ENCODE measurements around the gene HNRNPDL. TPM values are rescaled to one million over a fixed set of nuclear protein-coding genes. Genes with fewer than 3 reads are reported as not detected.
A peak's percentile ranks its signal among the peaks of the same experiment; 100 is the strongest.

The HNRNPDL gene
- total RNA-seq, 1 experiment from 2014 or later: 179 TPM

DNA sequence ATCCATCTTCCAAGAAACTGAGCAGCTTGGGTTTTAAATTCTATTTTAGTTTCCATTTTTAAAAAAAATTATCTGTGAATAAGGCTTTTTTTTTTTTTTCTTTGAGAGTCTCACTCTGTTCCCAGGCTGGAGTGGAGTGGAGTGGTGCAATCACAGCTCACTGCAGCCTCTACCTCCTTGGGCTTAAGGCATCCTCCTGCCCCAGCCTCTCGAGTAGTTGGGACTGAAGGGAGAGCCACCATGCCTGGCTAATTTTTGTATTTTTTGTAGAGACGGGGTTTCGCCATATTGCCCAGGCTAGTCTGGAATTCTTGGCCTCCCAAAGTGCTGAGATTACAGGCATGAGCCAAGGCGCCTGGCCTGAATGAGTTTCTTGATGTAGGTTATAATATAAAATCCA, 1.6 kb upstream of the HNRNPDL start:
- Histone ChIP-seq H3K4me1 (replicated peaks; ENCODE audit: insufficient read depth) (peaks cover 21% of the 10 kb centered on the region), H3K27ac (no peak overlapping the region), H4K20me1 (ENCODE audit: insufficient read depth) (peaks cover 28% of the 10 kb centered on the region), H3K4me3 (peak overlapping the region; percentile 97; the same call in 1 of the 2 replicates), H3K27me3 (ENCODE audit: insufficient read depth, low read depth) (no peaks in the 10 kb centered on the region), H3K36me3 (ENCODE audit: low read depth) (peaks cover 18% of the 10 kb centered on the region), H3K79me2 (ENCODE audit: low read depth) (peaks cover 83% of the 10 kb centered on the region), H3K9me3 (ENCODE audit: insufficient read depth, low read depth) (no peaks in the 10 kb centered on the region), H3K9me2 (ENCODE audit: insufficient read depth) (no peaks in the 10 kb centered on the region), H3K4me2 (peak overlapping the region; percentile 90), H3F3A (ENCODE audit: insufficient read depth, low read depth) (peaks cover 19% of the 10 kb centered on the region; the same call in 1 of the 2 replicates), H2AFZ (no peak overlapping the region)
- BruUV-seq (replicated peaks): no TSS peak
- TF ChIP-seq, protein P1, sequence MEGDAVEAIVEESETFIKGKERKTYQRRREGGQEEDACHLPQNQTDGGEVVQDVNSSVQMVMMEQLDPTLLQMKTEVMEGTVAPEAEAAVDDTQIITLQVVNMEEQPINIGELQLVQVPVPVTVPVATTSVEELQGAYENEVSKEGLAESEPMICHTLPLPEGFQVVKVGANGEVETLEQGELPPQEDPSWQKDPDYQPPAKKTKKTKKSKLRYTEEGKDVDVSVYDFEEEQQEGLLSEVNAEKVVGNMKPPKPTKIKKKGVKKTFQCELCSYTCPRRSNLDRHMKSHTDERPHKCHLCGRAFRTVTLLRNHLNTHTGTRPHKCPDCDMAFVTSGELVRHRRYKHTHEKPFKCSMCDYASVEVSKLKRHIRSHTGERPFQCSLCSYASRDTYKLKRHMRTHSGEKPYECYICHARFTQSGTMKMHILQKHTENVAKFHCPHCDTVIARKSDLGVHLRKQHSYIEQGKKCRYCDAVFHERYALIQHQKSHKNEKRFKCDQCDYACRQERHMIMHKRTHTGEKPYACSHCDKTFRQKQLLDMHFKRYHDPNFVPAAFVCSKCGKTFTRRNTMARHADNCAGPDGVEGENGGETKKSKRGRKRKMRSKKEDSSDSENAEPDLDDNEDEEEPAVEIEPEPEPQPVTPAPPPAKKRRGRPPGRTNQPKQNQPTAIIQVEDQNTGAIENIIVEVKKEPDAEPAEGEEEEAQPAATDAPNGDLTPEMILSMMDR (conservative IDR thresholded peaks at IDR 0.05): no peak
- no peak for TF ChIP-seq EZH2 (IDR thresholded peaks at IDR 0.05; ENCODE audit: low read depth)
- no peak for DNase-seq
- CTCF ChIA-PET: no interaction called here
- POLR2A ChIA-PET (ENCODE audit: unreplicated experiment): no interaction called here
- intact Hi-C loops (cut with micrococcal nuclease; ENCODE audit: unreplicated experiment): no loop called here

DNA sequence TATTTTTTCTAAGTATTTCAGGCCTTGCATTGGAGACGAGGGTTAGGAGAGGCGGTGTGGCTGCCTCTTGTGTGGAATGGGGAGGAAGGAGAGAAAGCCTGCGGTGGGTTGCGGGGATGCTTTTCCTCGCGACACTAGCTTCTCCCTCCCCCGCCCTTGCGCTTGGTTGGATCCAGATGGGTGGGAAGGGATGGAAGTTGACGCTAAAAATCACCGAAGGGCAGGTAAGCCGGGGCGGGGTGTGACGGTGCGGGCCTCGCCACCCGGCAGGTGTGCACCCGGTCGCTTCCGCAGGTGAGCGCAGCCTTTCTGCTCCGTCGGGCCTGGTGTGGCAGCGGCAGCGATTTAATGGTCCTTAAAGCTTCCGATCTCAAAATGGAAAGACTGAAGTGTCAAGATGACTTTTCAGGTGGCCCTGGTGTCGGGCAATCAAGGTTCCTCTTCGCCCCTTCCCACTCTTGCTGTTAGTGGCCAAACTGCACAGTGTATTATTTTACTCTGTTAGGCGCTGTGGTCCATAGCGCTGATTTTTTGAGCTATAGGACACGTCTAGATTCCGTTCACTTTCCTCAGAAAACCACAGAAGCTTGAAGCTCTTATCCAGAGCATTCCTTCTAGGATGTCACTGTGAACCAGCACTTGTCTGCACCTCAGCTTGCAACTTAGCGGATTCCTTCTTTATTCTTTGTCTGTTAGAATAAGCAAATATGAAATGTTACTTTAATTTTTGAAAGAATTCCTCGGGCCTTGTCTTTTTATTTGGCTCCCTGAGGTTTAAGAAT, 893 bp upstream of the HNRNPDL start:
- ChIA-PET CTCF (no interaction called here), POLR2A (ENCODE audit: unreplicated experiment) (interaction anchor here (0.7 kb wide), 1 partner anchor 57 kb away, joined by 3 read pairs; the partner anchor contains the start of gene HNRNPD)
- H3K4me3 ChIP-seq: peak overlapping the region; percentile 97
- peaks cover 26% of the 10 kb centered on the region; the same call in 1 of the 2 replicates for H3F3A ChIP-seq (ENCODE audit: insufficient read depth, low read depth)
- peaks cover 34% of the 10 kb centered on the region for H4K20me1 ChIP-seq (ENCODE audit: insufficient read depth)
- no peaks in the 10 kb centered on the region for H3K9me3 ChIP-seq (ENCODE audit: insufficient read depth, low read depth)
- peak overlapping the region; percentile 60 for H3K27ac ChIP-seq
- H3K4me2 ChIP-seq: peak overlapping the region; percentile 90
- H3K9me2 ChIP-seq (ENCODE audit: insufficient read depth): no peaks in the 10 kb centered on the region
- BruUV-seq (replicated peaks): TSS peak; percentile 64
- H2AFZ ChIP-seq: peak overlapping the region; percentile 88
- no peaks in the 10 kb centered on the region for H3K27me3 ChIP-seq (ENCODE audit: insufficient read depth, low read depth)
- DNase-seq: peak in 1 of 2 experiments; percentile 40
- peaks cover 24% of the 10 kb centered on the region for H3K36me3 ChIP-seq (ENCODE audit: low read depth)
- TF ChIP-seq EZH2 (IDR thresholded peaks at IDR 0.05; ENCODE audit: low read depth): no peak
- TF ChIP-seq, protein P1 (conservative IDR thresholded peaks at IDR 0.05): no peak
- intact Hi-C loops (cut with micrococcal nuclease; ENCODE audit: unreplicated experiment): no loop called here
- peaks cover 27% of the 10 kb centered on the region for H3K4me1 ChIP-seq (replicated peaks; ENCODE audit: insufficient read depth)
- H3K79me2 ChIP-seq (ENCODE audit: low read depth): peaks cover 86% of the 10 kb centered on the region

DNA sequence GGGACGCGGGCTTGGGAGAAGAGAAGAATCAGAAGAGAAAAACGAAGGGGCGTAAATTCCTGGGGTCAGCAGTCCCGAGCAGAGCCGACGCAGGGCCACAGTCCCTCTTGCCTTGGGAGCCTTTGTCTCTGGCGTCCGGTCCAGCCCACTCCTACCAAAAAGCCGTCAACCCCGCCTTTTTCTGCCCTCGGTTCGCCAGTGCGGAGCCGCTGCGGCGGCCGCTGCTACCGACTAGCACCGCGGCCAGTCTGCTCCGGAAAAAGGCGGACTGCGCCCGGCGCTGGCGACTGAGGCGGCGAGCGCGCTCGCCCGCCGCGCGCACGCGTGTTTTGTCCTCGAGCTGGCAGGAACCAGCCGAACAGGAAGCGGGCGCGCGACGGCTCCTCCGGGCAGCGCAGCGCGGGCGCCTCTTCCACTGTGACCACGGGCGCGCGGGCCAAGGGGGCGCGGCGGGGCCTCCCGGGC, 502 bp downstream of the HNRNPDL start:
- no peaks in the 10 kb centered on the region for H3K9me2 ChIP-seq (ENCODE audit: insufficient read depth)
- H3K27ac ChIP-seq: peak overlapping the region; percentile 87
- H2AFZ ChIP-seq: peak overlapping the region; percentile 88
- TF ChIP-seq EZH2 (IDR thresholded peaks at IDR 0.05; ENCODE audit: low read depth): no peak
- TF ChIP-seq, protein P1 (conservative IDR thresholded peaks at IDR 0.05): no peak; the same call in 1 of the 2 replicates
- peaks cover 38% of the 10 kb centered on the region for H3K36me3 ChIP-seq (ENCODE audit: low read depth)
- H3K4me3 ChIP-seq: peak overlapping the region; percentile 97
- H3K79me2 ChIP-seq (ENCODE audit: low read depth): peaks cover 86% of the 10 kb centered on the region
- H4K20me1 ChIP-seq (ENCODE audit: insufficient read depth): peaks cover 48% of the 10 kb centered on the region
- no peak for DNase-seq
- H3K4me1 ChIP-seq (replicated peaks; ENCODE audit: insufficient read depth): peaks cover 41% of the 10 kb centered on the region
- ChIA-PET POLR2A (ENCODE audit: unreplicated experiment) (interaction anchor here (0.6 kb wide), 1 partner anchor 56 kb away, joined by 50 read pairs; the partner anchor contains the start of gene HNRNPD), CTCF (interaction anchor here (0.9 kb wide), 1 partner anchor 35 kb away, joined by 3 read pairs; no protein-coding TSS in a partner anchor)
- BruUV-seq (replicated peaks): no TSS peak
- no peaks in the 10 kb centered on the region for H3K27me3 ChIP-seq (ENCODE audit: insufficient read depth, low read depth)
- H3K4me2 ChIP-seq: peak overlapping the region; percentile 90
- H3K9me3 ChIP-seq (ENCODE audit: insufficient read depth, low read depth): no peaks in the 10 kb centered on the region
- intact Hi-C loops (cut with micrococcal nuclease; ENCODE audit: unreplicated experiment): loop anchor here (1.0 kb wide), 2 partner anchors 55 to 471 kb away; partner anchors contain the start of gene THAP9
- H3F3A ChIP-seq (ENCODE audit: insufficient read depth, low read depth): peaks cover 40% of the 10 kb centered on the region
